NT2/D1 (cell line): ENCODE data around the gene CDH26.

Experiments used
- DNase-seq: peaks from one replicate; pipeline ENCODE4 v3.0.0-alpha.2; 2011; ENCODE audit warnings: low read depth, low spot score
- H3K27me3 ChIP-seq: 2 replicates; pipeline ENCODE4 v1.6.0; 2011; ENCODE audit warnings: mild to moderate bottlenecking; ENCODE audit not compliant: insufficient read length, insufficient read depth
- H3K36me3 ChIP-seq: 2 replicates; pipeline ENCODE4 v1.6.1; 2011; ENCODE audit warnings: mild to moderate bottlenecking, low read length, mixed read lengths; ENCODE audit not compliant: insufficient read depth, insufficient read length
- H3K4me1 ChIP-seq: 2 replicates; pipeline ENCODE4 v1.5.1; 2011; ENCODE audit not compliant: insufficient read depth, insufficient read length
- H3K4me3 ChIP-seq: 2 replicates; pipeline ENCODE4 v1.5.1; 2011; ENCODE audit warnings: low read depth; ENCODE audit not compliant: insufficient read length
- H3K9ac ChIP-seq: 2 replicates; pipeline ENCODE4 v1.6.0; 2011; ENCODE audit warnings: low read depth; ENCODE audit not compliant: insufficient read length
- H3K9me3 ChIP-seq: 2 replicates; pipeline ENCODE4 v1.5.1; 2011; ENCODE audit warnings: mild to moderate bottlenecking, low read length; ENCODE audit not compliant: insufficient read depth
- SUZ12 ChIP-seq: IDR thresholded peaks from 2 replicates; pipeline ENCODE4 v1.6.1; 2011; ENCODE audit not compliant: insufficient read length, insufficient read depth; ENCODE audit errors: extremely low read depth
- YY1 ChIP-seq: IDR thresholded peaks from 2 replicates; pipeline ENCODE4 v1.6.1; 2011; ENCODE audit not compliant: insufficient read length, insufficient read depth
- ZNF274 ChIP-seq: IDR thresholded peaks from 2 replicates; pipeline ENCODE4 v1.6.1; 2011; ENCODE audit warnings: mild to moderate bottlenecking, low read depth, low read length

Gene CDH26

GRCh38 chr20:59962155-59962554 is 3.9 kb downstream of the CDH26 start:
- no peak overlapping the region for H3K4me3 ChIP-seq
- no peaks in the 10 kb centered on the region for H3K4me1 ChIP-seq
- H3K9me3 ChIP-seq = no peaks in the 10 kb centered on the region
- no peaks in the 10 kb centered on the region for H3K36me3 ChIP-seq
- no peaks in the 10 kb centered on the region for H3K27me3 ChIP-seq
- H3K9ac ChIP-seq = no peak overlapping the region
- no peak for DNase-seq
- no peak for TF ChIP-seq ZNF274
- no peak for TF ChIP-seq YY1
- TF ChIP-seq SUZ12 = no peak

DNA sequence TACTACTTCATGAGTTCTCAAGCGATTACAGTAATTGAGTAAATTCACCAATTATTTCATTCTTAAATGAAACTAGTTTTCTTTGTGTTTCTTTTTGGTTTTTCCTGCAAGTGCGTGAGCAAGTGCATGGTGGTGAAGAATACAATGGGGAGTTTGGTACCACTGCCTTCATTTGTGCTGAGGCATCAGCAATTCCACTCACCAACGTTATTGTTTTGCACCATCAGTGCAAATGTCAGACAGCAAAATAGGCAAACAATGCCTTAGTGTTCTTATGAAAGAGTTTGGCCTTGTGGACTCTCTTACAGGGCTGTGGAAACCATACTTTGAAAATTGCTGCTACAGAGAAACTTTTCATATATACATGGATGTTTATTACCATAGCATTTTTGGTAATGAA is 8.2 kb downstream of the CDH26 start:
- H3K27me3 ChIP-seq = no peaks in the 10 kb centered on the region
- H3K9ac ChIP-seq = no peak overlapping the region
- no peak for TF ChIP-seq SUZ12
- no peak for TF ChIP-seq YY1
- TF ChIP-seq ZNF274 = no peak
- no peak overlapping the region for H3K4me3 ChIP-seq
- DNase-seq = no peak
- no peaks in the 10 kb centered on the region for H3K4me1 ChIP-seq
- no peaks in the 10 kb centered on the region for H3K36me3 ChIP-seq
- H3K9me3 ChIP-seq = no peaks in the 10 kb centered on the region

GRCh38 chr20:59971428-59971827 is 13.2 kb downstream of the CDH26 start:
- H3K4me3 ChIP-seq = no peak overlapping the region
- H3K4me1 ChIP-seq = no peaks in the 10 kb centered on the region
- H3K9me3 ChIP-seq = no peaks in the 10 kb centered on the region
- no peak overlapping the region for H3K9ac ChIP-seq
- H3K27me3 ChIP-seq = no peaks in the 10 kb centered on the region
- no peaks in the 10 kb centered on the region for H3K36me3 ChIP-seq
- TF ChIP-seq SUZ12 (no peak), YY1 (no peak), ZNF274 (no peak)
- no peak for DNase-seq

- Histone ChIP-seq H3K27me3 (no peaks in the 10 kb centered on the region), H3K4me3 (no peak overlapping the region), H3K9ac (no peak overlapping the region), H3K36me3 (no peaks in the 10 kb centered on the region), H3K4me1 (no peaks in the 10 kb centered on the region), H3K9me3 (no peaks in the 10 kb centered on the region)
- TF ChIP-seq SUZ12 (no peak), ZNF274 (no peak), YY1 (no peak)
- no peak for DNase-seq
Observed at GRCh38 chr20:59972037-59972801, 14.0 kb downstream of the CDH26 start.

DNA sequence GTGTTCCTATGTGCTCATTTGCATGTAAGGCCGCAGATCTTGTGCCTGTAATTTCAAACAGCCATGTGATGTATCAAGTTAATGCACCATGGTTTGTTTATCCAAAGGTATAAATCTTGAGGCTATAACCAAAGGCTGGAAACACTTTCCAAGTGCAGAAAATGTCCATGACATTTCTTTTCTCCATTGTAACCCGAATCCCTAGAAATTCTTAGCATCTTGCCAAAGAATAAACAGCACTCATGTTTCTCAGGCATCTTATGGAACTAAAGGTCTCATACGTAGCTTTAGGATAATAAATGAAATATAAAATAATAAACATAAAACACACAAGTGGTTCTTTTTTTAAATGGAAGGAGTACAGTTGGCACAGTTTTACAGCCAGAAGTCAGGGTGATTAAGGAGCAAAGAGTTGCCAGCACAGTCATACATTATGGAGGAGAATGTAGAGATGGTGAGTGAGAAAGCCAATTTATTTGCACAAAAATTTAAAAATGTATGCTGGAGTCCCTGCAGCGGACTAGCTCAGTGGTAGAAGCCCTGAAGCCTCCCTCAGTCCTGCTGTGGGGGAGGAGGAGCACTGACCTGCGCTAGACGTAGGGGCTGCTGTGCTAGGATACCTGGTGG is 18.0 kb downstream of the CDH26 start:
- TF ChIP-seq ZNF274 = no peak
- no peak for TF ChIP-seq SUZ12
- TF ChIP-seq YY1 = no peak
- DNase-seq = no peak
- Histone ChIP-seq H3K4me3 (no peak overlapping the region), H3K9ac (no peak overlapping the region), H3K27me3 (no peaks in the 10 kb centered on the region), H3K36me3 (no peaks in the 10 kb centered on the region), H3K4me1 (no peaks in the 10 kb centered on the region), H3K9me3 (no peaks in the 10 kb centered on the region)

- DNase-seq = no peak
- Histone ChIP-seq H3K4me1 (no peaks in the 10 kb centered on the region), H3K27me3 (no peaks in the 10 kb centered on the region), H3K36me3 (no peaks in the 10 kb centered on the region), H3K9me3 (no peaks in the 10 kb centered on the region), H3K9ac (no peak overlapping the region), H3K4me3 (no peak overlapping the region)
- TF ChIP-seq ZNF274 = no peak
- no peak for TF ChIP-seq YY1
- TF ChIP-seq SUZ12 = no peak
Observed at GRCh38 chr20:59977086-59977485, 18.9 kb downstream of the CDH26 start.

DNA sequence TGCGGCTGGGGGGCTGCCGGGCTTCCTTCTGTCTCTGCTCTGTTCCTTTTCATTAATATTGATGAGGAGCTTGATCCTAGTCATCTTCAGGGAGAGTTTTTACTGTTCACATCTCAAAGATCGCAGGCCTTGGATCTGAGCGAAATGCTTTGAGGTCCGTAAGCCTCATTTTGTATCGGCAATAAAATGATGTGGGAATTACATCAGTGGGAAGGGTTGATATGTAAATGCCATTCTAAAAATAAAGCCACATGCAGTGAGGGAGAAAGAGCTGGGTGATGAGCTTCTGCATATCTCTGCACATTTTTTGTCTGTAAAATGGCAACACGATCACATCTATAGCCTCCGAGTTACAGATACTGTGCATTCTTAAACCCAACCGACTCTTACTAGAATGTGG is 24.9 kb downstream of the CDH26 start:
- Histone ChIP-seq H3K9me3 (0 out of 2 replicates have a peak, but pooled peaks cover 4% of the 10 kb centered on the region), H3K4me3 (no peak overlapping the region), H3K4me1 (no peaks in the 10 kb centered on the region), H3K9ac (no peak overlapping the region), H3K36me3 (no peaks in the 10 kb centered on the region), H3K27me3 (no peaks in the 10 kb centered on the region)
- TF ChIP-seq SUZ12 = no peak
- TF ChIP-seq YY1 = no peak
- TF ChIP-seq ZNF274 = no peak
- DNase-seq = no peak
